ENCODE results near the gene CAMTA1.

The CAMTA1 gene

DNA sequence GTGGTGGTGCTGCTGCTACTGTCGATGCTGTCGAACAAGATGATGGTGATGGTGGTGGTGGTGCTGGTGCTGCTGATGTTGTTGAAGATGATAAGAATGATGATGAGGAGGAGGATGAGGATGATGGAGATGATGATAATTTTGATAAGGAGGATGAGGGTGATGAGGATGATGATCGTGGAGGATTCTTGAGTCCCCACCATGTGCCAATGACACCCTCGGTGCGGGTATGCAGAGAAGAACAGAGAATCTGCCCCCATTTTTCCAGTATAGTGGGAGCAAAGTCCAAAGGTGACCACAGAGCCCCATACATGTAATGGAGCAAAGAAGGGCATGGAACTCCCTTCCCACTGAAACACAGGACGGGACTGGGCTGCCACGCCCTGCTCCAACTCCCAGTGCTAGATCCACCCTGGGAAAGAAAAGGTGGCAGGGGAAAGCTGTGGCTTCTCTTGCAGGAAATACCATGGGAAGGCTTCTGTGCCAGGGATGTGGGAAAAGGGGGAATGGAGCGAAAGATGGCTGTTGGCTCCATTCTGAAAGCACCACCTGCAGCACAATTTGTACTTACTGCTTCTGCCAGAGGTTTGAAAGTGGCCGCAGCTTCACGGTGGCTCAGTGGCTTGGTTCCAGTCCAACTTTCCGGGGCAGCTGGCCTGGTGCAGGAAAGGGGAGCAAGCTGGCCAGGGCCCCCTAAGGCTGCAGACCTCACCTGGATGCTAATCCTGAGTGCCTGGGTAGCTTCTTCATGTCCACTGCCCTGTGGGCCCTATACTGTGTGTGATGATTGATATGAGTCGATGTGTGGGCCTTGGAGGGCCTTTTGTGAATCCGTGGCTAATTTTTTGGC, 598.6 kb downstream of the CAMTA1 start:
- no peak for DNase-seq

DNA sequence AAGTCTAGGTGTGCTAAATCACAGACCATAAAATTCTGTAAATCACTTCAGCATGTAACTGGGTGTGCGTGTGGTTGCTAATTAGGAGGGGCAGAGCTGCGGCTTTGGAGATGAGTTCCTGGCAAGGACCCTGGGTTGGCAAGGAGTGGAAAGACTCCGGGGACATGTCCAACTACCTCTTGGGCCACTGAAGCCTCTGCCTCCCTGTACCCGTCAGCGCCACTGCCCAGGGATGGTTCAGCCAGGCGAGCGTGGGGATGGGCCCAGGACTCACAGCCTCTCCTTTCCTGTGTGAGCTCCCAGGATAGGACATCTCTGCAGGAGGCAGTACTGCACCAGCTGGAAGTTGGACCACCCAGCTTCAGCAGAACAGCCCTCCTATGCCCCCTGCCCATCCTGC, 599.4 kb downstream of the CAMTA1 start:
- DNase-seq = no peak

- DNase-seq = no peak
These were observed 600.4 kb downstream of the CAMTA1 start for GRCh38 chr1:7385471-7386225.

DNA sequence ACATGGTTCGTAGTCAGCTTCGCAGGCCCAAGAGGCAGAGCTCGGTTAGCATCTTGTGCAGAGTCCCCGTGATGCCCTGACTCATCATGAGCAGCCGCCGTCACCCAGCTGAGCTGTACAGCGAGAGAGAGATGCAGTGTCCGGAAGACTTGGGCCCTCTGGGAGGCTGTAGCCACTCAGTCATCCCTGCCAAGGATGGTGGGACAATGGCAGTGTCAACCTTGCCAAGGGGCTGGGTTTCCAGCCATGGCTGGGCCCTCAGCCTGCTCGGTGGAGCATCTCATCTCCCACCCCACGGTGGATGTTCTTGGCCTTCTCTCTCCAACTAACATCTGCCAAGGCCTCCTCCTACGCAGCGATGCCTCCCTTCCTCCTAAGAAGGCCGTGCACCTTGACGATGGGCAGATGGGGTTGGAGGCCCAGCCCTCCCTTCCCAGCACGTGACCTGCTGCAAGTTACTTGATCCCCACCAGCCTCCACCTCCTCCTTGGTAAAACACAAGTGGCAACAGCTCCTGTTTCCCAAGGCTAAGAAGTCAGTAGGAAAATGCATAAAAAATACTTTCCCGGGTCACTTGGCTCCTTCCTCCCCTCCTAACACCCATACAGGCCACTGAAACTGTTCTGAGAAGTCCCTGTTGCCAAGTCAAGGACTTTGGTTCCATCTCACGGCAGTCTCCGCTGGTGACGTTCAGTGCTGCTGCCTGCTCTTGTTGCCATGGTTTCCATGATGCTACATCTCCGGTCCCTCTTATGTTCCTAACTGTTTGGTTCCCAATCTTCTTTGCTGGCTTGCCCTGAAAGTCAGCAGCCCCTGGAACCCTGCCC, 601.2 kb downstream of the CAMTA1 start:
- DNase-seq = no peak

DNA sequence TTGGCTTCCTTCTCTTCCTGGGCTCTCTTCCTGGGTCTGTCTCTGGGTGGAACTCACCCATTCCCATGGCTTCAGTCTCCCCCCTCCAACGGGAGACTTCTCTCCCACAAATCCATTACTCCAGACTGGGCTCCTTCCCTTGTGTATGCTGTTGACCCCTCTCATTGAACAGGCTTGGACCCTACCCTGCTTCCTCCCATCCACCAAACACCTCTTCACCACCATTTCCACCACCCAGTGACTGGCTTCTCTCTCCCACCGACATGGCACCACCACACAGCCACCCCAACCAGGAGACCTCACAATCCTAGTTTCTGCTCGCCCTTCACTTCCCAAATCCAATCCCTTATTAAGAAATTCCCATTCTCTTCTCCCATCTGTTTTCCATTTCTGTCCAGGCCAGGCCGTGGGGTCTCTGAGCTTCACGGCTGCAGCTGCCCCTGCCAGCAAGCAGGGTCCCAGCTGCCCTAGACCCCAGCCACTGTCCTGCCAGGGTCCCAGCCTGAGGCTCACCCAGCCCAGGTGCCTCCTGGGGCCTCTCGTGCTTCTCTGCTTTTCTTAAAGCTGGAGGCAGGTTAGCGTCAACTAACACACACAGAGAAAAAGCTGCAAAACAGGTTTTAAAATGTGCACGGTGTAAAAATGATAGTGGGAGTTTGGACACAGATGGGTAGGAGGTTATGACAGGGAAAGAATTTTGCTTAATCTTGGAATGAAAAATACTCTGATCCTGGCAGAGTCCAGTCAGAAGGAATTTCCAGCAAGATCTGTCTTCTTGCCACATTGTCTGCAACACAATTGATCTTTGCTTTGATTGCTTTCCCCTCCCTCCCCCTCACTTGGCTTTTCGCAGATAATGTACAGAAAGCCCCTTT, 602.0 kb downstream of the CAMTA1 start:
- no peak for DNase-seq

DNA sequence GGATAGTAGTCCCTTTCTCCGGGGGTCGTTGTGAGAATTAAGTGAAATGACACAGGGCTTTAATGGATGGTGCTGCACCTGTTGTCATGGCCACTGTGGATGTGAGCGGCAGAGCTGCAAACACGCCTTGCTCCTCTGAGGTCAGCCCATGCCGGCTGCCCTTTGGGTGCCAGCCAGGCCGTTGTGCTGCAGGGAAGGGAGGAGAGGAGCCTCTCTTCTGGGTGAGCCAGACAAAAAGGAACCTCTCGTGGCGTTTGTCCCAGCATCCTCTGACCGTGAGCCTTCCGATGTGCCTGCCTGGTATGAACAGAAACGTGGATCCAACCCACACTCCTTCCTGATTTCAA, 602.9 kb downstream of the CAMTA1 start:
- DNase-seq = no peak

- DNase-seq = no peak
These were observed 603.4 kb downstream of the CAMTA1 start for GRCh38 chr1:7388488-7389185.

GRCh38 chr1:7389201-7389905, 604.1 kb downstream of the CAMTA1 start:
- DNase-seq = no peak

- no peak for DNase-seq
These were observed 604.8 kb downstream of the CAMTA1 start for GRCh38 chr1:7389906-7390603.

DNA sequence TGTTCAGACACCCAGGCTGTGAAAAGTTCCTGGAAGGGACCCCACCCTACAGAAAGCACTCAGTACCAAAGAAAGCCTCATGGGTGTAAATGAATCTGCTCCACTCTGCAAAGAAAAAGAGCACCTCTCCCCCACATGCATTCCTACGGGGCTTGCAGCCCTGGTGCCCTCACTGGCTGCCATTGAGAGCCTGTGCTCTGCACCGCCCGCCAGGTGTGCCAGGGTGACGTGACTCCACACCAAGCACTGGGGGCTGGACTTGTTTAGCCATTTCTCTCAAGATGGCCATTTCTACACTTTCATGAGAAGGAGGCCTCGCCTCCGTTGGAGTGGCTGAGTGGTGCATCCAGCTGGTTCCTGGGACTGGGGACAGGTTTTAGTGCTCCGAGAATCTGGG, 605.3 kb downstream of the CAMTA1 start:
- DNase-seq = no peak

DNA sequence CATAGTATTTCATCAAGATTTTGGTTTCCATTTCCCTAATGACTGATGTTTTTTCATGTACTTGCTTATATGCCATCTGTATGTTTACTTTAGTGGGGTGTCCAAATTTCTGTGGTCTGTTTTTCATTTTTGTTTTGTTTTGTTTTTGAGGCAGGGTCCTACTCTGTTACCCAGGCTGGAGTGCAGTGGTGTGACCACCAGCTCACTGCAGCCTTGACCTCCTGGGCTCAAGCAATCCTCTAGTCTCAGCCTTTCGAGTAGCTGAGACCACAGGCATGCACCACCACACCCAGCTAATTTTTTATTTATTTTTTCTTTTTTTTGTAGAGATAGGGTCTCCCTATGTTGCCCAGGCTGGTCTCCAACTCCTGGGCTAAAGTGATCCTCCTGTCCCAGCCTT, 607.9 kb downstream of the CAMTA1 start:
- no peak for DNase-seq

- DNase-seq = no peak
These were observed 610.0 kb downstream of the CAMTA1 start for GRCh38 chr1:7395251-7395650.

GRCh38 chr1:7398982-7399381, 613.7 kb downstream of the CAMTA1 start:
- no peak for DNase-seq

GRCh38 chr1:7399514-7400125, 614.4 kb downstream of the CAMTA1 start:
- DNase-seq = no peak

DNA sequence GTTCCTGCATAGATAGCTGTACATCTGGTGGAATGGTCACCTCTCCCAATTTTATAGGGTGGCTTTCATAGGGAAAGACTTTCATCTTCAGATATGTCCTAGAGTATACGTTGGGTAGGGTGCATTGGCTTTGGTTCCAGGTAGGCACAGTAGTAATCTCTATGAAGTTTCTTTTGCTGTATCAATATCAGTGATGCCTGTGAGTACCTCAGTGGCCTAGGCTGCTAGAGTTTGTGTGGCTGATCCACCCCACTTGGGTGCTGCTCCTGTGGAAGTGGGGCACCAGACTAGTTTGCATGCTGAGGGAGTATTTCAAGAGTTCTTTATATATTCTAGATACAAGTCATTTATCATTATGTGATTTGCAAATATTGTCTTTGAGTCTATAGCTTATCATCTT, 615.3 kb downstream of the CAMTA1 start:
- no peak for DNase-seq

DNA sequence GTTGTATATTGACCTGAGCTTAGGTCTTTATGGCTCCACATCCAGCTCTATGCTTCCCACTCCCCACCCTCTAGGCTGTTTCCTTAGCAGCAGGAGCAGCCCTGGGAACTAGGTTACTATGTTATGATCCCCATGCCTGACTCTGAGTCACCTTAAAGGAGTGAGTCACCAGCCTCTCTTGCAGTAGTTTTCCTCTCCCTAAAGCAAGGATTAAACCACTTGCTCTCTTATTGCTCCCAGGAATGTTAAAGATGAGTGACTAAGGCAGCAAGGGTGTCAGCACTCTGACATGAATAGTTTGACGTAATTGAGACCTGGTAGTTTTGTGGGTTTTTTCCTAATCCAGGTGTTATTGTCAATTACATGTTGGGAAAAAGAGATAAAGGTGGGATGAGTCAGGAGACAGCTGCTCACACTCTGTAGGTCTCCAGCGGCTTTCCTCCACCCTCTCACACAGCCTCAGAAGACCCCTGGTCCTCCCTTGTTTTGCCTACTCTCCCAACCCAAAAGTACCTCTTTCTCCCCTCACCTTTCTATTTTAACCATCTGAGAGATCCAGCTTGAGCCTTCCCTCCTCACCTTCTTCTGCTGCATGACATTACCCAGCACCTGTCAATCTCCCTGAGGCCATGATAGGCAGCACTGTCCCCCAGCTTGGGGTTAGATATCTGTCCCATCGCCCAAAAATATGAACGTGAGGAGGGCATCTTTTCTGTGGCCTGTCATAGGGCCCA, 616.7 kb downstream of the CAMTA1 start:
- DNase-seq = no peak

DNA sequence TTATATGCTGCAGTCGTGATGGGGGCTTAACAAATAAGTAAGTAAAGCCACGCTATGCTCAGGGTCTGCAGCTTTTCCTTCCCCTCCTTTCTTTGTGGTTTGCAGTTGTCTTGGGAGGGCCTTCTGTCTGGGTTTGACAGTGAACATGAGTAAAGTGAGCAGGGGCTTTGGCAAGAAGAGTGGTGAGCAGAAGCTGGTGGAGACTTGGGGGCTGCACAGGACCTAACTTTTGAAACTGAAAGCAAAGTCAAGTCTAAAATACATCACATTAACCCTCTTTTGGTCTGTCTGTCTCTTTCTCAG, 617.2 kb downstream of the CAMTA1 start:
- DNase-seq = no peak

DNA sequence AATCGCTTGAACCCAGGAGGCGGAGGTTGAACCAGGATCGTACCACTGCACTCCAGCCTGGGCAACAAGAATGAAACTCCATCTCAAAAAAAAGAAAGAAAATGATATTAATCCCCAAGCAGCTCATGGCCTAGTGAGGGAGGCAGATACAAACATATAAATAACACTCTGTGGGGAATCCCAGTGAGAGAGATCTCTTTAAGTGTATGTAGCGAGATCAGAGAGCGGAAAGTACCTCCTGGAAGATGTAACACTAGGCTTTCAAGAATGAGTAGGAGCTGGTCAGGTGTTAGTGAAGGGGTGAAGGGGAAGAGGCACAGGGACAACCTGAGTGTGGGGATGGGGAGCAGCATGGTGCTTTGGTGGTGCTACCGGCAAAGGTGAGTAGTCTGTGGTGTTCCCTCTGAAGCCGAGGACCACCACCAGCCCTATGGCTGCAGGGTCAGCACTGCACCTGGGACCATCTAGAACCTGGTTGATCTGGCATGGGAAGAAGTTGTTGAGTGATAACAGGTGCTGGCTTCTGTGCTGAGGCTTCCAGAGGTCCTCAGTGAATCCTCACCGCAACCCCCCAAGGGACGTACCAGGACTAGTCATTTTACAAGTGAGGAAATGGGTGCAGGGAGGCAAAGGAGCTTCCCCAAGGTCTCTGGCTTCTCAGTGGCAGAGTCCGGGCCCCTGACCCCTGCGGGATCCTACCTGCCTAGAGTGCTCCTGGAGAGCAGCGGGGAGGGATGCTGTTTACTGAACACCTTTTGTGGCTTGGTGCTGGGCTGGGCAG, 618.2 kb downstream of the CAMTA1 start:
- DNase-seq = no peak
